Raji (cell line): Measurements from ENCODE around the gene ACO1.

Experiments
- POLR2A ChIP-seq: IDR thresholded peaks from 2 replicates; pipeline ENCODE4 v1.6.1; 2011; ENCODE audit warnings: low read depth, low read length, control low read depth; ENCODE audit not compliant: insufficient read depth

The ACO1 gene

DNA sequence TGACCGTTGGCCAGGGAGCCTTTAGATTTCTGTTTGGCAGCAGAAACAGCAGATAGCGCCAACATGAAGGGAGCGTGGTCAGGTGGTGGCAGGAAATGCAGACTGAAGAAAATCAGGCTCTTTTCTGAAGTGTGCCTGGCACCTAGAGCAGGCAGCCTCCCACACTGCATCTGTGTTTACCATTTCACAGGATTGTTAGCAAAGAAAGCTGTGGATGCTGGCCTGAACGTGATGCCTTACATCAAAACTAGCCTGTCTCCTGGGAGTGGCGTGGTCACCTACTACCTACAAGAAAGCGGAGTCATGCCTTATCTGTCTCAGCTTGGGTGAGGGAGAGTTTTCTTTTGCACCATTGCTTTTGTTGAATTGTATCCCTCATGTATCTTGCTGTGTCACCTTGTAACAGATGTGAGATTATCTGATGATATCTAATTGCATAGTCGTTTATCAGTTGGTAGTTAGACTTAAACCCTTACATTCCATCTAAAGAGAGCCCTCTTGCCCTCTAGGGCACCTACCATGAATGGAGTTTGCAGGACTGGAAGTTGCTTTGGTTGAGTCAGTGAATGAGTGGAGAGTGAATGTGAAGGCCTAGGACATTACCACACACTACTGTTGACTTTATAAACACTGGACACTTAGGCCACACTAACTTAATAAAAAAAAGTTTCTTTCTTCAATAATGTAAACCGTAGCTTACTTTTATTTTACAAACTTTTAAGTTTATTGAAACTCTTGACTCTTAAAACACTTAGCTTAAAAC, 42.8 kb downstream of the ACO1 start:
- TF ChIP-seq POLR2A = no peak

DNA sequence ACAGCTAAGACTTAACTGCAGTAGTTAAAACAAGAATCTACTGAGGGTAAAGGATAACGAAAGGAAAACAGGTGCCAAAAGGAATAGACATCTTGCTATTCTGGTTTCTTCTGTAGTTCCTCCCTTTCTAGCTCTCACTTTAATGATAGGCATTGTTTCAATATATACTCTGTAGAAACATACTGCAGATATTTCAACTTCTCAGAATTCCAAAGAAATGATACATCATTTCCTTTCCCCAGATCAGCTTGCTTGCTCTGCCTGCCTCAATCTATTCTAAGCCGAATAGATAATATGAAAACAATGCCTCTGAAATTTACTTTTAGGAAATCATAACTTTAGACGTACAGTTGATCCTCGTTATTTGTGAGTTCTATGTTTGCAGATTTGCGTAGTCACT, 46.3 kb downstream of the ACO1 start:
- TF ChIP-seq POLR2A = no peak

DNA sequence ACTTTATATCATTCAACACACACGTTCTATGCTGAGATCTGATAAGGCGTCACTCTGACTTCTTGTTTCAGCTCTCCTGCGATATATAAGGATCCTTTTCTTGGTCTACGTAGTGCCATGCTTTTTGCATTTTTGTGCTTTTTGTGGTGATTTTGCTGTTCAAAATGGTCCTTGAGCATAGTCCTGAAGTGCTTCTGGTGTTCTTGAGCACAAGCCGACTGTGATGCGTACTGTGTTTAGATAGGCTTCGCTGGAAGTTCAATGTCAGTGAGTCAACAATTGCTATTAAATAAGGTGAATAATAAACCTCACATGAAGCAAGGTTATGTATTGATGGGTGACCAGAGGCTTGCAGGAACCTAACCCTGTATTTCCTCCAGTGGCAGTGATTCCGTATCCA, 46.8 kb downstream of the ACO1 start:
- no peak for TF ChIP-seq POLR2A

DNA sequence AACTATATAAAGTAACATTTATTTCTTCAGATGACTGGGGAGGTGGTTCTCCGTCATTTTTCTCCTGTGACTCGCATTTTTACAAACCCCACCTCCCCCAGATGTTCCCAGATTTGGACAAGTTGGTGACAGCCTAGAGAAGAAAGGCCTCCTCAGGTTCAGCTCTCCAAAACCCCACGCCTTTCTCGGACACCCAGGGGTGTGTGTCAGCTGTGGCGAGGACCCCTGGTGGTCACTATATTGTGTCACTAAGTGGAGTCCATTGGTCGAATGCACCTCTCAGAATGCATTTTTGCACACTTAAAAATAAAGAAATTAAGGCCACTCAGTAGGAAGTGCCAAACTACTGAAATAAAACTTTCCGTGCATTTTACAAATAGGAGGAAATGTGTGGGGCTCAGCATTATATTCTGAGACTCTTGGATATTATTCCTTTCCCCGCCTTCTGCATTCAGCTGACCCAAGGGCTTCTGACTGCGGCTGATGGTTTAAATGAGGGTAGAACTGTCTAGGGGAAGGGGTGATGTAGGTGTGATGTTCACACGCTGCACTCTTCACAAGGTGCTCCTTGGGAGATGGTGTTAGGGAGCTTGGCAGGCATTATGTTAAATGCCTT, 47.6 kb downstream of the ACO1 start:
- TF ChIP-seq POLR2A = no peak

DNA sequence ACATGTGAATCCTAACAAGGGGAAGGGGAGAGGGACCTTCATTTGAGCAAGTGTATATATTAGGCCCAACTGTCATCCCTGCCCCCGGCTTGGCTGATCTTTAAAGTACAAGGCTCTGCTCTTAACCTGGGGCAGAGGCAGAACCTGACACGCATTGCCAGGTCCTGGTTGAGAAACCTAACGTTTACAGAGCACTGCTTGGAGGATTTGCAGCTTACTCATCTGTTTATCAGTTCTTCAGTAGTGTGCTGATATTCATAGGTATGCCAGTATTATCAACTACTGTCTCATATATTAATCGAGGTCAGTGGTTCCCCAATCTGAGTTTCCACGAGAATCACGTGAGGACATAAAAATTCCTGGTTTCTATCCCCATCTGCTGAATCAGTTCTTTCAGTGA, 50.4 kb downstream of the ACO1 start:
- TF ChIP-seq POLR2A = no peak

DNA sequence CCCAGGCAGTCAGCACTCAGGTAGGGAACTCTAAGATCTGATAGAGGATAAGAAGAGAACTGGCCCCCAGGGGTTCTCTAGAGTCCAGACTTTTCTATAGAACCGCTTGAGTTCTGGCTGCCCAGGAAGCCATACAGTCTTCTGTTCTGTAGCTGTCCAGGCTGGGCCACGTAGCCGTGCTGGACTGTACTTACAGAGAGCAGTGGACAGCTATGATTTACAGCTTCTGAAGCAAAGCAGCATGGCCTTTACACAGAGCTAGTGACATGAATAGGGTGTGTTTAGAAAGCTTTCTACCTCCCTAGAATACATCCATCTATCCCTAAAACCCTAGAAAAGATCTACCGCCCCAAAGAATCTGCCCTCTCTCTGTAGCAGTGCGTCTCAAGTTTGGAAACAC, 57.2 kb downstream of the ACO1 start:
- no peak for TF ChIP-seq POLR2A

DNA sequence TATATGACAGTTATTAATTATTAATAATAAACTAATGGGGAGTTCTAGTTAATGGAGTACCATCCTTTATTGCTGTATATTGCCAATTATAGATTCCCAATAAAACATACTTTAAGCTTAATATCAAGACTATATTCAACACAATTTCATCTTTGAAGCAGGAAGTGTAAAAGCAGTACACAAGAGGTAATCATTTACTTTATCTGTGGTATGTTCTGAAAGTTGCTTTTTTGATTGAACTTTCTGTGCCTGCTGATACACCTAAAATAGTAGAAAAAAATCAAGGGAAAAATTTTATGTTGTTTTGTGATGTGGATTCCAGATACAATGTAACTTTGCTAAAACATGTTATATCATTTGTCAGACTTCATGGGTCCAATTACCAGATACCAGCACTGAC, 58.0 kb downstream of the ACO1 start:
- TF ChIP-seq POLR2A = no peak

DNA sequence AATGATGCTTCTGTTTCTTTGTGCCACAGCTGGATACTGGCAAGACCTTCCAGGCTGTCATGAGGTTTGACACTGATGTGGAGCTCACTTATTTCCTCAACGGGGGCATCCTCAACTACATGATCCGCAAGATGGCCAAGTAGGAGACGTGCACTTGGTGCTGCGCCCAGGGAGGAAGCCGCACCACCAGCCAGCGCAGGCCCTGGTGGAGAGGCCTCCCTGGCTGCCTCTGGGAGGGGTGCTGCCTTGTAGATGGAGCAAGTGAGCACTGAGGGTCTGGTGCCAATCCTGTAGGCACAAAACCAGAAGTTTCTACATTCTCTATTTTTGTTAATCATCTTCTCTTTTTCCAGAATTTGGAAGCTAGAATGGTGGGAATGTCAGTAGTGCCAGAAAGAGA, 65.5 kb downstream of the ACO1 start:
- TF ChIP-seq POLR2A = no peak

DNA sequence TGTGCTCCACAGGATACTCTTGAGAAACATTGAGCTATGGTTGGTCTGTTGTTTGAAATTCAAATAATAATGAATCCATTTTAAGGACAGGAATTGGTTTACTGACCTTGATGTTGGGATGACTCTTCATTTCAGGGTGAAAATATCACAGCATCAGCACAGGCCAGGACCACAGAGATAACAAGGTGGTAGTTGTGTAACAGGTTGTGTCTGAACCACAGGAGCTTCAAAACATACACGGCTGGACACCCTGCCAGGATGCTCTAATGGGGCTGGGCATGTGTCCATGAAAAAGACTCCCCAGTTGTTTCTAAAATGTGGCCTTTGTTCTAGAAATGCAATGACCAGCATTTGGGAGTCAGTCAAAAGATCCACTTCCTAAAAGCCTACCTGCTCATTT, 69.8 kb downstream of the ACO1 start:
- no peak for TF ChIP-seq POLR2A

DNA sequence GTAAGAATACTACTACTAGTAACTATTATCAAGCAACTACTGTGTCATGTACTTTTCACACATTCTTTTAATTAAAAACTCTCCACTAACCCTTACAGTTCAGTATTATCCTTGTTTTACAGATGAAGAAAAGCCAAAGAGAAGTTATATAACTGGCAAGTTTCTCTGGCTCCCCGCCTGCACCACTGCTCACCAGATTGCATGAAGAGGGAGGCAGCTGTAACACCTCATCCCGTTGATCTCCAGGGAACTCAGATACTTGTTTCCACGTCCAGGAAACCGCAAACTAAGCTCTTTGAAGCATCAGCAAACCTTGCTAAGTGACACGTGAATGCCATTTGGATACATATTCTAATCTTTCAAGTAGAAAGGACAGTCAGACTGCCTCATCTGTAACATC, 71.3 kb downstream of the ACO1 start:
- TF ChIP-seq POLR2A = no peak

DNA sequence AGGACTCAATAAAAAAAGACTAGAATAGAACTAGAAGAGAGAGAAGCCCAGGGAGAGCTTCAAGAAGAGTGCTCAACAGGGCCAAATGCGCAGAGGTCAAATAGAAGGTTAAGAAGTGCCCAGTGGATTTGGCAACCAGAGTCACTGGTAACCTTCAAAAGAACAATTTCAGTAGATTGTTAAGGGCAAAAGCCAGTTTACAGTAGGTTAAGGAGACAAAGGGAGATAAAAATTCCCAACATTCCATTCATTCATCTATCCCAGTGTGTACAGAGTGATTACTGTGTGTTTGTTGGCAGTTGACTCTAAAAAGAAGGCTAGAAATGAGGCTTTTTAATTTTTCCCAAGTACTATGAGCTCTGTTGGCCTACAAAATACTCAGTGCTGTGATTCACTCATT, 72.1 kb downstream of the ACO1 start:
- TF ChIP-seq POLR2A = no peak

DNA sequence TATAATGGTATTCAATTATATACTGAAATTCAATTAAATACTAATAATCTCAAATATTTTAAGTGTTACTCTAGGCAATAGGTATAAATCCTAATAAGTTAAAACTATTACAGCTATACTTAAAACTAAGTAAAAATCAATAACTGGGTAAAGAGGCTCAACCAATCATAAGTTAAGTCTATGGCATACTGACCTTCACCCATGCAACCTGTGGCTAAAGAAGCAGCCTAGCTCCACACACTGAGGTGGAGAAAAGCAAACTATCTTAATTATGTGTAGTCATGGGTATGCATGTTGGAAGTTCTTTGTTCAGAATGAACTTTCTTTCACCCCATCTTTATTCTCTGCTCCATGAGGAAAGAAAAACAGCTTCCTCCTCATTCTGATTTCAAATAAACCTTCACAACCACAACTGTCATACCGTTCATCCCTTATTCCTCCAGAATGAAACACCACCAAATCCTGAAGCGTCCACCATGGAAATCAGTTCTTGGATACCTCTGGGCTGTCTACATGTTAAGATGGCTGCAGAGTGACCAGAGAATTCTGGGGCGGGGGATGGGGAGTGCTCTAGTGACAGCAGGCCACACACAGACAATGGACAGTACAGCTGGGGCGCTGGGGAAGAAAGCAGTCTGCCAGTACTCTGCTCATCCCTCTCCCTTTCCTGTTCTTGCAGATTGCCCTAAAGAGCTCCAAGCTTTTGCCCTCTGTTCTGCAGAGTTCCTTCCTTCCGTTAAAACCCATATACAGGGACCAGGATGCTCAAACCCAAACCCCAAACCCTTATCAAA, 79.3 kb downstream of the ACO1 start:
- TF ChIP-seq POLR2A = no peak

DNA sequence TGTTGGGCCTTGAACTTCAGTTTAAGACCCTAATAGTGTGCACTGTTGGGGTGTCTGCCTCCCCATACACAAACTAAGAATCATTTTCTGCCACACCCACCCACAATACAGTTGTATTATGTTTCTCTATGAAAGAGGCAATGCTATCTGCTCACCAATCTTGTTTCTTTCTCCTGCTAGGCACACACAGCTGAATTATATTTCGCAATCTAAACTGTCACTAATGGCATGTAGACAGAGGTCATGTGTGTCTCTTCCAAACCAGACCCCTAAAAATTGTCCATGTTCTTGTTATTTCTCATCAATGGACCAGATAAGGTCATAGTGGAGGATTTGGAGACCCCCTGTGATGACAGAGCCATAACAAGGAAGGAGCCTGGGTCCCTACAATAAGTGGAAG, 84.3 kb downstream of the ACO1 start:
- TF ChIP-seq POLR2A = no peak

DNA sequence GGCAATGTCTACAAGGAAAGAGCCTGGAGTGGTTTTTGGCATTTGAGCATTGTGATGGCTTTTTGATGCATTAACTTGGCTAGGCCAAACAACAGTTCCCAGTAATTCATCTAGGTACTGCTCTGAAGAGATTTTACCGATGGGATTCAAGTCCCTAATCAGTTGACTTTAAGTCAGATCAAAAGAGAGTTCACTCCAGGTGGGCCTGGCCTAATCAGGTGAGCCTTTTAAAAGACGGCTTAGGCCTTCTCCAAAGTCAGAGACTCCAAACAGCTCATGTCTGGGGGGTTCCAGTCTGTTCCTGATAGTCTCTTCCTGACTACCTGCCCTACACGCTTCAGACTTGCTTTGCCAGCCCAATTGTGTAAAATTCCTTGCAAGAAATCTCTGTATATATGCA, 87.9 kb downstream of the ACO1 start:
- TF ChIP-seq POLR2A = no peak

DNA sequence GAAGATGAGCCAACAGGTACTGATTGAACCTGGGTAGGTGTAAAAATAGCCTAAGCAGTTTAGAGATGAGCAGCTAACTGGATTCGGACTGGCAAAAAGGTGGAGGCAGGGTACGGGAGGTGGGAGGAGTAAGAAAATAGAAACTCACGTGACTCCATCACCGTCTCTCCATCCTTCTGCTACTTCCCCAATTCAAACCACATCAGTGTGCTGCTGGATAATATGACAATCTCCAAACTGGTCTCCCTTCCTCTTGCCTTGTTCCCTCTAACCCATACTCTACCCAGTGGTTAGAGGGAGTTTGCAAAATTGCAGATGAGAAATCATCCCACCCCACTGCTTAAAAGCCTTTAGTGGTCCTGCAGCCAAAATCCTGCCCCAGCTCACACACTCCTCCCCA, 98.9 kb downstream of the ACO1 start:
- TF ChIP-seq POLR2A = no peak
